ENCODE data around the gene CLGN. TPM values are rescaled to one million over a fixed set of nuclear protein-coding genes. Genes with fewer than 3 reads are reported as not detected.

The CLGN gene
- polyA plus RNA-seq, 1 experiment = not detected

DNA sequence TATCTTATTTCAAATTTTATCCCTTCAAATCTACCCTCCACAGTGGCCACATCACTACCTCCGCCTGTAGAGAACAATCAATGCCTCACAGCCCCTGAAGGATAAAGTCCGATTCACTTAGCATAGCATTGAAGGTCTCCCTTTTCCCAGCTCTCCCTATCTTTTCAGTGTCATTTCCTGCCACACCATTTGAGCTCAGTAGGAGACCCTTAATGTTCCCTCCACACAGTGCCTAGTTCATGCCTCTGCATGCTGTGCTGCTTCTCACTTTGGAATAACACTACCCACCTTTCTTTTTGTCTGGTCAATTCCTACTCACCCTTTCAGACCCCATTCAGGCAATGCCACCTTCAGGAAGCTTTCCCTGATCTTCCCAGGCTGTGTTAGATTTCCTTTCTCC is 77.6 kb downstream of the CLGN start:
- ChIA-PET POLR2A (no interaction called here), CTCF (interaction anchor here (0.6 to 5.7 kb wide), 2 partner anchors 10 to 635 kb away, joined by 3 to 41 read pairs; no protein-coding TSS in a partner anchor)
- H3K36me3 ChIP-seq (ENCODE audit: control insufficient read depth, insufficient read depth, low read length) = no peaks in the 10 kb centered on the region
- TF ChIP-seq, protein P1, sequence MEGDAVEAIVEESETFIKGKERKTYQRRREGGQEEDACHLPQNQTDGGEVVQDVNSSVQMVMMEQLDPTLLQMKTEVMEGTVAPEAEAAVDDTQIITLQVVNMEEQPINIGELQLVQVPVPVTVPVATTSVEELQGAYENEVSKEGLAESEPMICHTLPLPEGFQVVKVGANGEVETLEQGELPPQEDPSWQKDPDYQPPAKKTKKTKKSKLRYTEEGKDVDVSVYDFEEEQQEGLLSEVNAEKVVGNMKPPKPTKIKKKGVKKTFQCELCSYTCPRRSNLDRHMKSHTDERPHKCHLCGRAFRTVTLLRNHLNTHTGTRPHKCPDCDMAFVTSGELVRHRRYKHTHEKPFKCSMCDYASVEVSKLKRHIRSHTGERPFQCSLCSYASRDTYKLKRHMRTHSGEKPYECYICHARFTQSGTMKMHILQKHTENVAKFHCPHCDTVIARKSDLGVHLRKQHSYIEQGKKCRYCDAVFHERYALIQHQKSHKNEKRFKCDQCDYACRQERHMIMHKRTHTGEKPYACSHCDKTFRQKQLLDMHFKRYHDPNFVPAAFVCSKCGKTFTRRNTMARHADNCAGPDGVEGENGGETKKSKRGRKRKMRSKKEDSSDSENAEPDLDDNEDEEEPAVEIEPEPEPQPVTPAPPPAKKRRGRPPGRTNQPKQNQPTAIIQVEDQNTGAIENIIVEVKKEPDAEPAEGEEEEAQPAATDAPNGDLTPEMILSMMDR (IDR thresholded peaks at IDR 0.05; ENCODE audit: insufficient read depth, low read depth, low read length) = no peak
- H3K4me3 ChIP-seq (ENCODE audit: low read depth, low read length) = no peak overlapping the region
- DNase-seq (ENCODE audit: low read depth) = no peak
- H3K27me3 ChIP-seq (ENCODE audit: control insufficient read depth, insufficient read depth, low read length) = peaks cover 2% of the 10 kb centered on the region

DNA sequence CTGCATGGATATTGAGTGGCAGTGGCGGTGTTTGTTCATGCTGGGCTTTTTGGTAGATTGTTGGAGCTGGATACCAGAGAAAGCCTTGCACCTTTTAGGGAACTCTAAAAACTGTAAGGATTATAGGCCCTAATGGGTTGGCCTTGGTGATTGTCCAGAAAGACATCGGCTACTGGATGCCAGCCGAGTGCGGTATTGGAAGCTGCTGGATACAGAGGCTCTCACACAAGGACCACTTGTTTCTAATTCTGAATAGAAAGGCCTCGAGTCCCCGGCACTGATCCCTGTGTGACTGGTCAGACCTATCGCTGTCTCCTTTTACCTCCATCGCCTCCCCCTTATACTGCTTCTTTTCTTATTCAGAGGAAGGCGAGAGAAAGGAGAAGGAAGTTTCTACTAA is 81.3 kb downstream of the CLGN start:
- CTCF ChIA-PET = no interaction called here
- no peak for DNase-seq (ENCODE audit: low read depth)

GRCh38 chr4:140344621-140345020 is 82.8 kb downstream of the CLGN start:
- Histone ChIP-seq H3K36me3 (ENCODE audit: control insufficient read depth, insufficient read depth, low read length) (no peaks in the 10 kb centered on the region), H3K27me3 (ENCODE audit: control insufficient read depth, insufficient read depth, low read length) (peaks cover 3% of the 10 kb centered on the region), H3K4me3 (ENCODE audit: low read depth, low read length) (no peak overlapping the region)
- TF ChIP-seq, protein P1 (IDR thresholded peaks at IDR 0.05; ENCODE audit: insufficient read depth, low read depth, low read length) = no peak
- ChIA-PET CTCF (interaction anchor here (0.9 to 1.8 kb wide), 3 partner anchors 15 to 688 kb away, joined by 3 to 4 read pairs (median 3); no protein-coding TSS in a partner anchor), POLR2A (no interaction called here)
- DNase-seq (ENCODE audit: low read depth) = no peak

More for the DNA sequence above, 81.3 kb downstream of the CLGN start:
- Histone ChIP-seq H3K36me3 (ENCODE audit: control insufficient read depth, insufficient read depth, low read length) (no peaks in the 10 kb centered on the region), H3K4me3 (ENCODE audit: low read depth, low read length) (no peak overlapping the region), H3K27me3 (ENCODE audit: control insufficient read depth, insufficient read depth, low read length) (peaks cover 5% of the 10 kb centered on the region)
- TF ChIP-seq, protein P1 (IDR thresholded peaks at IDR 0.05; ENCODE audit: insufficient read depth, low read depth, low read length) = no peak
- POLR2A ChIA-PET = no interaction called here

GRCh38 chr4:140344101-140344500 is 83.3 kb downstream of the CLGN start:
- ChIA-PET POLR2A (no interaction called here), CTCF (interaction anchor here (0.9 to 1.8 kb wide), 3 partner anchors 16 to 687 kb away, joined by 3 to 4 read pairs (median 3); no protein-coding TSS in a partner anchor)
- Histone ChIP-seq H3K27me3 (ENCODE audit: control insufficient read depth, insufficient read depth, low read length) (peaks cover 3% of the 10 kb centered on the region), H3K4me3 (ENCODE audit: low read depth, low read length) (no peak overlapping the region), H3K36me3 (ENCODE audit: control insufficient read depth, insufficient read depth, low read length) (no peaks in the 10 kb centered on the region)
- TF ChIP-seq, protein P1 (IDR thresholded peaks at IDR 0.05; ENCODE audit: insufficient read depth, low read depth, low read length) = no peak
- no peak for DNase-seq (ENCODE audit: low read depth)

DNA sequence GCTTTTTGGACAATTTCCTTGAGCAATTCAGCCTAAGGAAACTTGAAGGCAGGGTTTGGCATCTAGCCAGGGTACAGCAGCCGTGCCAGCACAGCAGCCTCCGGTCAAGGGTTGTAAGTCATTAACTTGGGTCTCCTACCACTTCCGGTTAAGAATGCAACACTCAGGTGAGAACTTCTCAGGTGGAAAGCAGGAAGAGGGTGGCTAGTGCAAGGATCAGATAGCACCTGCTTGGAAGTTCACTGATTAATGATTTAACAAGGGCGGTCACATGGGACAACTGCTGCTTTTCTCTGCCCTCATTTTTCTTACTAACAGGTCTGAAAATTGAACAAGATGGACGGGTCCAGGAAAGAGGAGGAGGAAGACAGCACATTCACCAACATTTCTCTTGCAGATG is 84.1 kb downstream of the CLGN start:
- ChIA-PET POLR2A (no interaction called here), CTCF (interaction anchor here (1.8 kb wide), 1 partner anchor 17 kb away, joined by 4 read pairs; no protein-coding TSS in a partner anchor)
- H3K36me3 ChIP-seq (ENCODE audit: control insufficient read depth, insufficient read depth, low read length) = no peaks in the 10 kb centered on the region
- H3K27me3 ChIP-seq (ENCODE audit: control insufficient read depth, insufficient read depth, low read length) = peaks cover 3% of the 10 kb centered on the region
- no peak for DNase-seq (ENCODE audit: low read depth)
- H3K4me3 ChIP-seq (ENCODE audit: low read depth, low read length) = no peak overlapping the region
- TF ChIP-seq, protein P1 (IDR thresholded peaks at IDR 0.05; ENCODE audit: insufficient read depth, low read depth, low read length) = no peak

Data from BJ (cell line).